Colonic mucosa (tissue), 4 donors: ENCODE data around the gene S100A8. TPM values are rescaled to one million over a fixed set of nuclear protein-coding genes. Genes with fewer than 3 reads are reported as not detected.

Experiments
- DNase-seq: peaks from one replicate; pipeline ENCODE4 v3.0.0-alpha.2; 2020
- H3K27ac ChIP-seq: fragments of 200-600 bp; one replicate; pipeline ENCODE4 v1.8.0; 2021
- H3K27me3 ChIP-seq: fragments of 200-600 bp; one replicate; pipeline ENCODE4 v1.8.0; 2021
- H3K36me3 ChIP-seq: fragments of 200-600 bp; one replicate; pipeline ENCODE4 v1.8.0; 2021
- H3K4me1 ChIP-seq: fragments of 200-600 bp; one replicate; pipeline ENCODE4 v1.8.0; 2021; ENCODE audit warnings: mild to moderate bottlenecking
- H3K4me3 ChIP-seq: fragments of 200-600 bp; one replicate; pipeline ENCODE4 v1.8.0; 2021
- H3K9ac ChIP-seq, 2 donors: one replicate each; pipeline ENCODE4 v1.7.0; 2013; ENCODE audit warnings: control low read depth in 2 of 2, low read depth in 2 of 2, low read length in 2 of 2
- H3K9me3 ChIP-seq: fragments of 200-600 bp; one replicate; pipeline ENCODE4 v1.8.0; 2021
- CTCF ChIP-seq: fragments of 200-600 bp; IDR thresholded peaks from one replicate; pipeline ENCODE4 v1.8.0; 2022; ENCODE audit warnings: antibody characterized with exemption, mild to moderate bottlenecking
- intact Hi-C: fragments of 100-400 bp; cut with DNase I; formaldehyde crosslinking; loops from one replicate; pipeline ENCODE4 v1.14.1; 2022
- total RNA-seq, 2 donors: library from RNA; stranded (reverse); fragmentation: NEBNext Ultra II Directional in 1 of 2; extraction: Animal tissue kit (Norgen Biotek cat#: 25700) in 1 of 2; gene quantifications; one replicate each; pipeline ENCODE4 v1.2.1, GENCODE V29; 2021
- donor health status: healthy.
- donor health status: DM: no; HTN: no; CAD: no.
- donor health status: DM: no; HTN: no; CAD: no.

Gene S100A8
- total RNA-seq, 2 donors from 2014 or later: 0.79 to 6.9 TPM

GRCh38 chr1:153368495-153368894, 22.4 kb downstream of the S100A8 start:
- Histone ChIP-seq H3K9ac (no peak overlapping the region), H3K27ac (no peak overlapping the region), H3K4me1 (no peaks in the 10 kb centered on the region), H3K9me3 (no peaks in the 10 kb centered on the region), H3K27me3 (no peaks in the 10 kb centered on the region), H3K36me3 (no peaks in the 10 kb centered on the region), H3K4me3 (no peak overlapping the region)
- TF ChIP-seq CTCF: no peak
- intact Hi-C loops: no loop called here
- peak; percentile 8 for DNase-seq

GRCh38 chr1:153367090-153367489, 23.8 kb downstream of the S100A8 start:
- DNase-seq: no peak
- no peaks in the 10 kb centered on the region for H3K27me3 ChIP-seq
- no peaks in the 10 kb centered on the region for H3K4me1 ChIP-seq
- H3K4me3 ChIP-seq: no peak overlapping the region
- intact Hi-C loops: no loop called here
- H3K36me3 ChIP-seq: no peaks in the 10 kb centered on the region
- H3K9me3 ChIP-seq: no peaks in the 10 kb centered on the region
- no peak overlapping the region for H3K9ac ChIP-seq
- no peak for TF ChIP-seq CTCF
- H3K27ac ChIP-seq: no peak overlapping the region

- intact Hi-C loops: no loop called here
- H3K27me3 ChIP-seq: no peaks in the 10 kb centered on the region
- no peaks in the 10 kb centered on the region for H3K4me1 ChIP-seq
- TF ChIP-seq CTCF: no peak
- no peak overlapping the region for H3K27ac ChIP-seq
- no peak overlapping the region for H3K9ac ChIP-seq
- no peak for DNase-seq
- H3K36me3 ChIP-seq: no peaks in the 10 kb centered on the region
- H3K9me3 ChIP-seq: no peaks in the 10 kb centered on the region
- no peak overlapping the region for H3K4me3 ChIP-seq
Measured at GRCh38 chr1:153366261-153366660, 24.6 kb downstream of the S100A8 start.

- no peaks in the 10 kb centered on the region for H3K27me3 ChIP-seq
- no peak for DNase-seq
- no peak for TF ChIP-seq CTCF
- no peaks in the 10 kb centered on the region for H3K4me1 ChIP-seq
- no peaks in the 10 kb centered on the region for H3K9me3 ChIP-seq
- no peak overlapping the region for H3K9ac ChIP-seq
- H3K27ac ChIP-seq: no peak overlapping the region
- no peak overlapping the region for H3K4me3 ChIP-seq
- H3K36me3 ChIP-seq: no peaks in the 10 kb centered on the region
- intact Hi-C loops: no loop called here
Measured at GRCh38 chr1:153365696-153366095, 25.2 kb downstream of the S100A8 start.

GRCh38 chr1:153364766-153365666, 25.9 kb downstream of the S100A8 start:
- TF ChIP-seq CTCF: no peak
- Histone ChIP-seq H3K27ac (no peak overlapping the region), H3K36me3 (no peaks in the 10 kb centered on the region), H3K4me3 (no peak overlapping the region), H3K9ac (no peak overlapping the region), H3K4me1 (peaks cover 5% of the 10 kb centered on the region), H3K27me3 (no peaks in the 10 kb centered on the region), H3K9me3 (no peaks in the 10 kb centered on the region)
- intact Hi-C loops: no loop called here
- no peak for DNase-seq
